Hematopoietic multipotent progenitor cell treated with erythropoietin and hydrocortisone succinate and interleukin-3 and kit ligand, for 17 days (in vitro differentiated cells): ENCODE data around the gene EOGT.

Experiments
- DNase-seq: peaks from one replicate; pipeline ENCODE4 v3.0.0-alpha.2; 2015; ENCODE audit warnings: low spot score

Gene EOGT

DNA sequence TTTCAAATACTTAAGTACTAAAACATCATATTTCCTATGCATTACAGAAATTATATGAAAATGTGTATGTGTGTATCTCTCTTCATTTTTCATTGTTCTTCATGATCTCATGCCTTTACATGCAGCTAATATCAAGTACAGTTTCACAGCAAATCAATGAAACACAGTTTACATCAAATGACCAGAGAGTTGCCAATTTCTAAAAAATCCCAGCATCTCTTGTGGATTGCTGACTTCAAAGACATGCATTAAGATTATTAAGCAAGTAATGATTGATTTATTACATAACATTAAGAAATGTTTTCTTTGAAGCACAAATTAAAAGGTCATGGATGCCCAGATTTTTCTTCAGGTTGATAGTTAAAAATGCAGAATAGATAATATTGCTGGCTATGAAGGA lies 50.1 kb downstream of the EOGT start:
- DNase-seq = no peak

DNA sequence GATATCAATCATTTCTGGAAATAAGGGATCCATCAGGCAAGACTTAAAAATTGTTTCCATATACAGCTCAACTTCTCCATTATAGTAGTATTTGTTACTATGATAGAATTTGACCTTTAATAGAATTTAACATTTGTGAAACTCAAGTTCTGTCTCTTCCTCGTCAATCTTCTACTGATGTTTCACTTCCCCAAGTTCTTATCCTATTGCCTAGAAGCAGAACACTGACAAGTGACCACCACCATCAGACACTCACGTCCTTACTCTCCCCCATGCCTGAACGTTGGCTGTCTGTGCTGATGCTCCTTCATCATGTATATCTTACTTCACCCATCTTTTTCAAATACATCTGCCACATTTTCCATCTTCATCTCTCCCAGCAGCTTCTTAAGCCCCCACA lies 54.6 kb downstream of the EOGT start:
- DNase-seq = no peak

DNA sequence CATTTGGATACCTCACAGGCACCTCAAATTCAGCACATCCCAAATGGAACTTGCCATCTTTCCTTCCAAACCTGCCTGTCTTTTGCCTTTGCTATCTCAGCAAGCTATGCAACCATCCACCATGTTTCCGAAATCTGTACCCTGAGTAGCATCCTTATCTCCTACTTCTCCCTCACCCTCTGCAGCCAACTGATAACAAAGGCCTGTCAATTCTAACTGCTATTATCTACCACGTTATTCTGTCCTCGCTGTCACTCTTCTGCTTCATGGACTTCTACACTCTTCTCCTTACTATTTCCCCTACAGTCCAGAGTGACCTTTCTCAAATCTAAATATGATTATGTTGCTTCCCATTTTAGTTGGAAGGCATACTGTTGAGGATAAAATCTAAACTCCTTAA lies 55.6 kb downstream of the EOGT start:
- DNase-seq = no peak

DNA sequence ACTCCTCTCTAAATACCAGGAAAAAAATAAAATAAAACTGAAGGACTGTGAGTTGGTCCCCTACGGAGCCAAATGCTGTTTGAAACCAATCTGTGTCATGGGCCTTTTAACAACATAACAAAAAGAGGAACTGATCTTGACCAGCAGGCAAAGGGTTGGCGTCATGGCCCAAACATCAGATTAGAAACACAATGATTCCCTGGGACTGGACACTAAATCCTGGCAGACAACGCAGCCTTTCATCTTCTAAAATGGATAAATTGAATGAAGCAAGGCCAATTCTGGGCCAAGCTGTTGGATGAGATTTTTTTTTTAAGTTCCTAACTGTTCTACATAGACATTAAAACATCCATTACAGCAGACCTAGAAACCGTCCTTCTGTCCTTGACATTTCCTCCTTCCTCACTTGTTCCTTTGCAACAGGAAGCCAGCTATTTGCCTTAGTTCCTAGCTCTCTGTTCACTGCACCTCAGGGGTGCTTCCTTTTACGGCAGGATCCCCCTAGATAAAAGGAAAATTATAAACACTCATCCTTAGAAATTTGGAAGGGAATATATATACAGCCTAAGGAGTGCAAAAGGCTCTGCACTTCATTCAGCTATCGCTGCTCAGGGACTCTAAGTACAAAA lies 59.6 kb downstream of the EOGT start:
- no peak for DNase-seq

DNA sequence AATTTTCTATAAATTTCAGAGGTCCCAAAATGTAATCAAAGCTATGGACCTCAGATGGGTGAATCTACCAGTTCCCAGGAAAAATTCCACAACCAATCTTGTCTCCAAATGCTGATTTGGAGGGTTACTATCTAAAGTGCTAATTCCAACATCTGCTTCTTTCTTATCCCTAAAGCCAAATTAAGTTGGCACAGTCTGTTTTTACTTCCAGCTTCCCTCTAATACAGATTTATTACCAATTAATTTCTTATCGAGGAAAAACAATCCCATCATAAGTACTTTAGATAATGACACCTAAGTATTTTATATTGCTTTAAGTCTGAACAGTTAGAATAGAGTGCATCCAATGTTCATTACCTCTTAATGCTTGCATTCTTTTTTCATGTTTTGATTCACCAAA lies 68.3 kb downstream of the EOGT start:
- DNase-seq = no peak

DNA sequence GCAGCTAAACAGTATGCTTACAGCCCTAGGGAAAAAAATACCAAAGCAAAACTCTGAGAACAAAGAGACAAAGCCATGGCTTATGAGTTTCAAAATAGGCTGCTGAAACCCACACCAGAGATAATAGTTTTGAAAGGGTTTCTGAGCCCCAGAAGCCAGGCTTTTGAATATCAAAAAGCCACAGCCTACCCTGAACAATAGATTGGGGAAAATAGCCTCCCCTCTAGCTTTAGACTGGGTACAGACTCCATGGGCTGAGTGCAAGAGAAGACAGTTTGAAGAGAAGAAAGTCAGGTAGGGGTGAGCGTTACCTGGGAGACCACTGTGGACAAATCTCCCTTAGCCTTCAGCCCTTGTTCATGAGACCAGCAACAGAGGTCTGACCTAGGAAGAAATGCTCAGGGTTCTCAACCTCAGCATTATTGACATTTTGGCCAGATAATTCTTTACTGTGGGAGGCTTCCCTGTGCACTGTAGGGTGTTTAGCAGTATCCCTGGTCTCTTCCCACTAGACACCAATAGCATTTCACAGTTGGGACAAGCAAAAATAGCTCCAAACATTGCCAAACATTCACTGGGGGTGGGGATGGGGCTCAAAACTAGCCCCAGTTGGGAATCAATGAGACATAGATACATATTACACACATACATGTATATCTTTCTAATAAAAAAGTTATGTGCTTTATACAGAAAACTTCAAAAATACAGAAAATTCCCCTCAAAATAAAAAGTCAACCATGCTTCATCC lies 69.6 kb downstream of the EOGT start:
- DNase-seq = no peak

DNA sequence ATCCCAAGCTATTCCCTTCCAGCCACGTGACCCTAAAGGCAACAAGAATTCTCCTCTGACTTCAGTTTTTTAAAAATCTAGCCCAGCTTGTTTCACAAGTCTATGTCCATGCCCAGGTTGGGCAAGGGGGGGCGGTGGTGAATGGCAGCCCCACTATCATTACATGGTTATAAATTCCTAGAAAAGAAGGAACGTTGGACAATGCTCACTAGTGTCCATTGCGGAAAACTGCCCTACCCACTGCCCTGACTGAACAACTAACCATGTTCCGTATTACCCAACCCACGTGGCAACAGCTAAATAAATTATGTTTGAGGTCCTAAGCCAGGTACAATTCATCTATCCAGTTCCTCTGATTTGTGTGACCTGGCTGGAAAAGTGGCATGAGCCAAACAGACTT lies 72.4 kb downstream of the EOGT start:
- no peak for DNase-seq

DNA sequence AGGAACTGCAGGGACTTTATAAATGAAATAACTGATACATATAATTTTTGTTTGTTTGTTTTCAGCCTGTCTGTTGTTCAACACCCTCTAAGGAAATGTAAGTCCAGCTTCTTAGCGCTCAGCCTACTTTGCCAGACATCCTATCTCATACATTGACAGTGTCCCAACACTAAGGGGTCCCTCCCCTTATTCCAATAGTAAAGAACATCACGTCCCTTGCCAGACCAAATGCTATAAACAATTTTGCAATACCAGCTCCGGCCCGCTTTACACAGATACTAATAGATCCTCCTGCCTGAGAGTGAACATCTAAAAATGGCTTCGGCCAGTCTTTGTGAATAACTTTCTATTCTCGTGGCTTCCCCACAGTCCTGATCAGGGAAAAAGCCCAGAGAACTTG lies 76.6 kb downstream of the EOGT start:
- no peak for DNase-seq

DNA sequence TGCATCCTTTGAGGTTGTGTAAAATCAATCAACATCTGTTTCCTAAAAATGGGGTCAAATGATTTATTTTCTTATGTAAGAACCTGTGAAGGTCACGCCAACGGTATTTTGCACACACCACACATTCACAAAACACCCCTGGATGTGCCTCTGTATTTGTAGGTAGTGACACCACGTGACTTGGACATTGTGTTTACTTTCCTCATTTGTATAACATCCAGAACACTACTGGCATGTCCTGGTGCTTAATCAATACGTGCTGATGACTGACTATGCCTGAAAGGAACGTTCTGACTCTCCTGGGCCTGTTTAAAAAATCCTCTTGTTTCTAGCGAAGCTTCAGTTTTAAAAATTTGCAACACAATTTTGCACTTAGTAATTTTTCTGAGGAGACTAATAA lies 77.7 kb downstream of the EOGT start:
- DNase-seq = no peak

DNA sequence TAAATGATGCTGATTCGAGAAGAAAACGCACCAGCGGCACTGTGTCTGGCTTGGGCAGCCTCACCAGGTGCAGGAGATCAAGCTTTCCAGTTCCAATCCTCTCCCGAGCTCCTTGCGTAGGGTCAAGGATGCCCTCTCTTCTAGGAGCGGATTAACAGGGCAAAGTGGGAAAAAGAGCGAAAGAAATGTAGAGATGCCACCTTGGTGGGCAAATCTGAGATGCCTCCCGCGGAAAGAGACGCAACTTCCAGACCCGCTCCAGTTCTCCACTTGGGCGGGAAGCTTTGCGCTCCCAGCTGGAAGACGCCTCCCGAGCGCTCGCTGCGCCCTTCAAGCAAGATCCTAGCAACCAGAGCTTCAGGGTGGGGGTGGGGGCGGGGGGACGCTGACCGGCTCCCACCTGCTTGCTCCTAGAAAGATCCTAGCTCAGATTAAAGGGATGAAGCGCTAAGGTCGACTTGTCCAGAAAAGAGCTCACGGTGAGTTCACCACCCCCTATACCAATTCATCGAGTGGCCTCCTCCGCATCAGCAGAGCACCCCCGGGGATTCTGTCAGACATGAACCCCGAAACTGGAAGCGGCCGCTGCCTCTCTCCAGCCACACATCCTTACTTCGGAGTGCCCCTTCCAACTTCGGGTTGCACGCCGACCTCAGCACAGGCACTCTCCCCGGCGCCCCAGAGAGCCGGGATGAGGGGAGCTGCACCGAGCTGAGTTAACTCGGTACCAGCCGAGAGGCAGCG lies 81.9 kb downstream of the EOGT start:
- DNase-seq = no peak
